ENCODE data around the gene RFNG.

DNA sequence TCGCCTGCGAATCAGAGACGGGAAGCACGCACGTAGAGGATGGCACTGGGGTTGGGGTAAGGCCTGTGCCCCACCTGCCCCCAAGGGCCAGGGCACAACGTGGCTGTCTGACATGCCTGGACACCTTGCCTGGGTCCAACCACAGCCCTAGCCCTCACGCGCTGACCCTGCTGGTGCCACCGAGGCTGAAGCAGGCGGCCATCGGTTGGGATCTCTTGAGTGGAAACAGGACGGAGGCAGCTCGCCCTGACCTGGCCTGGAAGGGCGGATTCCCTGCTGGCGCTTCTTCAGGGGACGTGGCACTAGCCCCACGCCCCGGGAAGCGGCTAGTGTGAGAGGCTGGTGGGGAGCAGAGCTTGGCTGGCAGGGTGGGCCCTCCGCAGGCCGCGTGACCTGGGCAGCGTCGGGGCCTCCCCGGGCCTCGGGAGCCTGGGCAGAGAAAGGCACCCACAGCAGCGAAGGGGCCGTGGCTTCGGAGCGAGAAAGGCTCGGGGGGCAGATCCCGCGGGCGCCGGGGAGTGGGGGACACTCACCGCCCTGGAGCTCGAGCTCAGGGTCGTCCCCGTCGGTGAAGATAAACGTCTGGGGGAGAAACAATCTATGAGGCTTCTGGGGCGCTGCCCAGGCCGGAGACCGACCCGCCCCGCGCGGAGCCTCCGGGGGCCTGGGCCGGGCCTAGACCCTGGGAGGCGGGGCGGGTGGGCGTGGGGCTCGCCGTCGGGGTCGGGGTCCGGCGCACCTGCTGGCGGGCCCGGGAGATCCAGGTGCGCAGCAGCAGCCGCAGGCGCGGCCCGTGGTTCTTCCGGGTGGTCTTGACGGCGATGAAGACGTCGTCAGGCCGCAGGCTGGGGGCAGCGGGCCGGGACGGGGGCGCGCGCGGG lies 610 bp downstream of the RFNG start:
- TF ChIP-seq, protein P1, sequence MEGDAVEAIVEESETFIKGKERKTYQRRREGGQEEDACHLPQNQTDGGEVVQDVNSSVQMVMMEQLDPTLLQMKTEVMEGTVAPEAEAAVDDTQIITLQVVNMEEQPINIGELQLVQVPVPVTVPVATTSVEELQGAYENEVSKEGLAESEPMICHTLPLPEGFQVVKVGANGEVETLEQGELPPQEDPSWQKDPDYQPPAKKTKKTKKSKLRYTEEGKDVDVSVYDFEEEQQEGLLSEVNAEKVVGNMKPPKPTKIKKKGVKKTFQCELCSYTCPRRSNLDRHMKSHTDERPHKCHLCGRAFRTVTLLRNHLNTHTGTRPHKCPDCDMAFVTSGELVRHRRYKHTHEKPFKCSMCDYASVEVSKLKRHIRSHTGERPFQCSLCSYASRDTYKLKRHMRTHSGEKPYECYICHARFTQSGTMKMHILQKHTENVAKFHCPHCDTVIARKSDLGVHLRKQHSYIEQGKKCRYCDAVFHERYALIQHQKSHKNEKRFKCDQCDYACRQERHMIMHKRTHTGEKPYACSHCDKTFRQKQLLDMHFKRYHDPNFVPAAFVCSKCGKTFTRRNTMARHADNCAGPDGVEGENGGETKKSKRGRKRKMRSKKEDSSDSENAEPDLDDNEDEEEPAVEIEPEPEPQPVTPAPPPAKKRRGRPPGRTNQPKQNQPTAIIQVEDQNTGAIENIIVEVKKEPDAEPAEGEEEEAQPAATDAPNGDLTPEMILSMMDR (conservative IDR thresholded peaks at IDR 0.05; ENCODE audit: low read depth, low read length) = no peak
- TF ChIP-seq EZH2 (IDR thresholded peaks at IDR 0.05; ENCODE audit: borderline replicate concordance, low read depth, low read length, poor library complexity, severe bottlenecking) = no peak

Data from A673 (cell line).